SK-N-SH (cell line): ENCODE measurements around the gene RMND1. TPM values are rescaled to one million over a fixed set of nuclear protein-coding genes. Genes with fewer than 3 reads are reported as not detected.
"Not testable (repeated sequence)": the region's sequence is repeated elsewhere in the genome, so short reads cannot be mapped to it uniquely, and the experiment has no call there.

ENCODE experiments used
- CTCF ChIA-PET: fragments of 300-600, 350-600 bp; formaldehyde crosslinking; extraction: SDS; loops from one replicate; lab custom pipeline; 2021; lab: Yijun Ruan, JAX
- POLR2A ChIA-PET: fragments of 350-600 bp; sonication (Branson Sonifier 250); formaldehyde crosslinking; extraction: SDS; loops from one replicate; lab custom pipeline; 2020; ENCODE audit warnings: antibody characterized with exemption, inconsistent platforms; lab: Yijun Ruan, JAX
- DNase-seq: peaks from one replicate; pipeline ENCODE4 v3.0.0; 2012
- H2AFZ ChIP-seq: fragments of 200-600 bp; sonication (generic); 2 replicates; pipeline ENCODE4 v1.8.1; 2016; ENCODE audit warnings: antibody characterized with exemption, mild to moderate bottlenecking, low read depth
- H3F3A ChIP-seq: fragments of 200-600 bp; sonication (generic); replicated peaks from 2 replicates; pipeline ENCODE3; 2016; ENCODE audit warnings: antibody characterized with exemption, mild to moderate bottlenecking; ENCODE audit not compliant: insufficient read depth
- H3K27ac ChIP-seq, 2 experiments: fragments of 200-500 bp in 1 of 2; fragments of 200-600 bp in 1 of 2; sonication (Bioruptor generic) in 1 of 2; sonication (generic), shearing (Covaris generic) in 1 of 2; 2 replicates each; pipeline versions ENCODE4 v1.5.1 to v1.6.1; 2014 to 2016; ENCODE audit warnings: low read depth in 2 of 2, inconsistent platforms in 1 of 2, low read length in 1 of 2, mild to moderate bottlenecking in 1 of 2, mixed read lengths in 1 of 2
- H3K27me3 ChIP-seq: fragments of 200-600 bp; sonication (generic), shearing (Covaris generic); 2 replicates; pipeline ENCODE4 v1.6.1; 2016; ENCODE audit warnings: mixed run types; ENCODE audit not compliant: insufficient read depth
- H3K36me3 ChIP-seq, 2 experiments: fragments of 200-500 bp in 1 of 2; fragments of 200-600 bp in 1 of 2; sonication (Bioruptor generic) in 1 of 2; sonication (generic) in 1 of 2; replicated peaks in 1 of 2; 2 replicates each; pipeline versions ENCODE3 to v1.5.1; 2014 to 2016; ENCODE audit warnings: low read length in 1 of 2, mild to moderate bottlenecking in 1 of 2; ENCODE audit not compliant: insufficient read depth in 2 of 2, control insufficient read depth in 1 of 2
- H3K4me1 ChIP-seq, 2 experiments: fragments of 200-500 bp in 1 of 2; fragments of 200-600 bp in 1 of 2; sonication (Bioruptor generic) in 1 of 2; sonication (generic), shearing (Covaris generic) in 1 of 2; 2 replicates each; pipeline versions ENCODE4 v1.5.1 to v1.6.1; 2014 to 2016; ENCODE audit warnings: low read depth in 1 of 2, low read length in 1 of 2, mixed run types in 1 of 2; ENCODE audit not compliant: insufficient read depth in 2 of 2, control insufficient read depth in 1 of 2
- H3K4me2 ChIP-seq: fragments of 200-600 bp; sonication (generic), shearing (Covaris generic); 2 replicates; pipeline ENCODE4 v1.6.1; 2017; ENCODE audit warnings: mixed run types
- H3K4me3 ChIP-seq, 2 experiments: fragments of 200-500 bp in 1 of 2; fragments of 200-600 bp in 1 of 2; sonication (Bioruptor generic) in 1 of 2; sonication (generic), shearing (Covaris generic) in 1 of 2; 2 replicates each; pipeline versions ENCODE4 v1.5.1 to v1.8.1; 2014 to 2016; ENCODE audit warnings: low read depth in 2 of 2, inconsistent platforms in 1 of 2, low read length in 1 of 2, mild to moderate bottlenecking in 1 of 2, mixed read lengths in 1 of 2, moderate library complexity in 1 of 2
- H3K79me2 ChIP-seq: fragments of 200-600 bp; sonication (generic); 2 replicates; pipeline ENCODE4 v1.8.1; 2017; ENCODE audit warnings: mild to moderate bottlenecking; ENCODE audit not compliant: insufficient read depth
- H3K9ac ChIP-seq: fragments of 200-600 bp; sonication (generic); 2 replicates; pipeline ENCODE4 v1.6.1; 2017; ENCODE audit warnings: mixed run types
- H3K9me2 ChIP-seq: fragments of 200-600 bp; sonication (generic); 2 replicates; pipeline ENCODE4 v1.6.1; 2017; ENCODE audit warnings: mixed run types
- H3K9me3 ChIP-seq: fragments of 200-600 bp; sonication (generic); 2 replicates; pipeline ENCODE4 v1.6.1; 2017; ENCODE audit warnings: mixed run types, mild to moderate bottlenecking, moderate library complexity
- H4K20me1 ChIP-seq: fragments of 200-600 bp; sonication (generic); 2 replicates; pipeline ENCODE4 v1.6.1; 2017; ENCODE audit warnings: mild to moderate bottlenecking, mixed run types; ENCODE audit not compliant: insufficient read depth
- EP300 ChIP-seq, 2 experiments: IDR thresholded peaks; 2 replicates each; pipeline versions ENCODE4 v1.4.0 to v1.6.1; 2012; ENCODE audit warnings: borderline replicate concordance in 1 of 2, low read depth in 1 of 2, low read length in 1 of 2
- EZH2phosphoT487 ChIP-seq: fragments of 200-600 bp; sonication (generic); IDR thresholded peaks from 2 replicates; pipeline ENCODE4 v1.6.1; 2017; ENCODE audit warnings: low read depth, mixed run types, mild to moderate bottlenecking, antibody characterized with exemption, moderate library complexity, borderline replicate concordance
- JUND ChIP-seq: IDR thresholded peaks from 2 replicates; pipeline ENCODE4 v1.4.0; 2012
- MAX ChIP-seq: IDR thresholded peaks from 2 replicates; pipeline ENCODE4 v1.4.0; 2012; ENCODE audit warnings: low read depth
- NFIC ChIP-seq: IDR thresholded peaks from 2 replicates; pipeline ENCODE4 v1.4.0; 2012; ENCODE audit warnings: borderline replicate concordance
- RXRA ChIP-seq: IDR thresholded peaks from 2 replicates; pipeline ENCODE4 v1.4.0; 2012; ENCODE audit warnings: low read depth, mild to moderate bottlenecking, borderline replicate concordance
- TAF1 ChIP-seq: IDR thresholded peaks from 2 replicates; pipeline ENCODE4 v1.6.1; 2012; ENCODE audit warnings: low read depth, mild to moderate bottlenecking, low read length, moderate library complexity, borderline replicate concordance
- TCF12 ChIP-seq: IDR thresholded peaks from 2 replicates; pipeline ENCODE4 v1.4.0; 2012
- ZBTB33 ChIP-seq: IDR thresholded peaks from 2 replicates; pipeline ENCODE4 v1.4.0; 2012; ENCODE audit warnings: low read depth, borderline replicate concordance
- WGBS: methylation state at CpG from one replicate; pipeline ENCODE4 v1.1.6; 2017; ENCODE audit warnings: low lambda C conversion rate; 5-methylcytosine and 5-hydroxymethylcytosine counted together
- polyA plus RNA-seq, 3 experiments: library from polyadenylated mRNA; depleted of rRNA; stranded (reverse); fragments of >200 nt; gene quantifications; 2 replicates each; pipeline ENCODE4 v1.2.3, GENCODE V29; 2012

Gene RMND1
- polyA plus RNA-seq, 1 of the 3 experiments (the other 2 are of a cell fraction), result 14.8 TPM

- H3K4me2 ChIP-seq, result peak overlapping the region; percentile 73
- peaks cover 0 to 6% of the 10 kb centered on the region in 2 experiments for H3K36me3 ChIP-seq
- H3K27ac ChIP-seq, result peak overlapping the region; percentile 87 to 96
- H3K9ac ChIP-seq, result peak overlapping the region; percentile 84
- no peaks in the 10 kb centered on the region for H3K9me3 ChIP-seq
- H2AFZ ChIP-seq, result peak overlapping the region; percentile 87; the same call in 1 of the 2 replicates
- peak overlapping the region; percentile 77 to 96 for H3K4me3 ChIP-seq
- H3K79me2 ChIP-seq, result peaks cover 80% of the 10 kb centered on the region
- H3F3A ChIP-seq, result peaks cover 23% of the 10 kb centered on the region
- TF ChIP-seq ZBTB33 (no peak), MAX (no peak), EZH2phosphoT487 (no peak), RXRA (no peak), TAF1 (no peak), NFIC (no peak), EP300 (IDR thresholded peaks at IDR 0.05; ENCODE audit: borderline replicate concordance in 1 of 2, low read depth in 1 of 2, low read length in 1 of 2) (no peak), TCF12 (no peak), JUND (no peak)
- TF ChIP-seq, all 33 proteins: peak for 0
- DNase-seq, result no peak
- WGBS, result under 1% methylated on average over 22 of the region's 22 CpGs
- no peaks in the 10 kb centered on the region for H3K27me3 ChIP-seq
- H3K9me2 ChIP-seq, result no peaks in the 10 kb centered on the region
- 0 out of 2 replicates have a peak, but pooled peaks cover 2% of the 10 kb centered on the region for H4K20me1 ChIP-seq
- POLR2A ChIA-PET, result interaction anchor here (2.4 kb wide), 1 partner anchor 61 kb away, joined by 10 read pairs; the partner anchor contains the start of gene ZBTB2
- CTCF ChIA-PET, result interaction anchor here (0.9 to 1.7 kb wide), 5 partner anchors 10 to 560 kb away, joined by 3 to 5 read pairs (median 4); no protein-coding TSS in a partner anchor
- peaks cover 8 to 12% of the 10 kb centered on the region in 2 experiments; a peak in 3 of 4 replicates for H3K4me1 ChIP-seq
Observed at GRCh38 chr6:151451417-151451949, 443 bp downstream of the RMND1 start.

GRCh38 chr6:151450928-151451327, 998 bp downstream of the RMND1 start:
- not testable (repeated sequence) for H3K36me3 ChIP-seq, H3K9me2 ChIP-seq, H3K9me3 ChIP-seq, DNase-seq, H3K27me3 ChIP-seq, H4K20me1 ChIP-seq, H2AFZ ChIP-seq
- Histone ChIP-seq H3K4me2 (peak overlapping the region; percentile 73), H3K27ac (peak overlapping the region; percentile 87 to 96; a peak in 3 of 4 replicates), H3K4me1 (peaks cover 14 to 17% of the 10 kb centered on the region in 2 experiments; a peak in 3 of 4 replicates), H3K79me2 (peaks cover 74% of the 10 kb centered on the region), H3K4me3 (peak overlapping the region; percentile 77 to 96), H3F3A (peaks cover 29% of the 10 kb centered on the region), H3K9ac (peak overlapping the region; percentile 84)
- ChIA-PET POLR2A (interaction anchor here (2.4 kb wide), 1 partner anchor 60 kb away, joined by 10 read pairs; the partner anchor contains the start of gene ZBTB2), CTCF (interaction anchor here (0.9 to 1.7 kb wide), 2 partner anchors 45 to 559 kb away, joined by 3 to 5 read pairs; no protein-coding TSS in a partner anchor)
- WGBS, result 2% methylated on average over 5 of the region's 6 CpGs
